ENCODE results near the gene IZUMO1. TPM values are rescaled to one million over a fixed set of nuclear protein-coding genes. Genes with fewer than 3 reads are reported as not detected.

The IZUMO1 gene
- total and polyA plus RNA-seq, 2 of the 13 experiments (the other 11 are each of a cell fraction or from before 2014, with no cell fraction given) = 0.07 to 0.22 TPM

- TF ChIP-seq THAP9 (CRISPR knock-in tag; IDR thresholded peaks at IDR 0.05; ENCODE audit: borderline replicate concordance) = no peak
- no peak for TF ChIP-seq TOE1 (CRISPR knock-in tag; IDR thresholded peaks at IDR 0.05)
- no peak for TF ChIP-seq ZNF766 (CRISPR knock-in tag; IDR thresholded peaks at IDR 0.05; ENCODE audit: borderline replicate concordance)
- no peak for TF ChIP-seq ZNF34 (CRISPR knock-in tag; IDR thresholded peaks at IDR 0.05; ENCODE audit: borderline replicate concordance)
- peak; percentile 36; the same call in 1 of the 2 replicates for TF ChIP-seq CEBPG (CRISPR knock-in tag; IDR thresholded peaks at IDR 0.05)
- TF ChIP-seq GATAD2A (CRISPR knock-in tag; IDR thresholded peaks at IDR 0.05) = peak; percentile 53; the same call in 1 of the 2 replicates
- TF ChIP-seq ZNF746 (CRISPR knock-in tag; IDR thresholded peaks at IDR 0.05) = no peak
- no peak for TF ChIP-seq ZBED4 (CRISPR knock-in tag; IDR thresholded peaks at IDR 0.05; ENCODE audit: borderline replicate concordance)
- TF ChIP-seq RARA (CRISPR knock-in tag; IDR thresholded peaks at IDR 0.05) = peak; percentile 97
- no peak for TF ChIP-seq RNF2 (conservative IDR thresholded peaks at IDR 0.05; ENCODE audit: low read depth)
- TF ChIP-seq ZNF780A (CRISPR knock-in tag; IDR thresholded peaks at IDR 0.05) = no peak
- TF ChIP-seq MAF1 (CRISPR knock-in tag; IDR thresholded peaks at IDR 0.05; ENCODE audit: borderline replicate concordance) = no peak
- TF ChIP-seq MTA1 (CRISPR knock-in tag; IDR thresholded peaks at IDR 0.05; ENCODE audit: borderline replicate concordance) = no peak
- no peak for TF ChIP-seq HOXA5 (CRISPR knock-in tag; IDR thresholded peaks at IDR 0.05)
- TF ChIP-seq ZFP36L1 (CRISPR knock-in tag; IDR thresholded peaks at IDR 0.05) = no peak
- TF ChIP-seq MZF1 (CRISPR knock-in tag; IDR thresholded peaks at IDR 0.05; ENCODE audit: borderline replicate concordance) = no peak
- TF ChIP-seq RAD51 (IDR thresholded peaks at IDR 0.05; ENCODE audit: borderline replicate concordance) = peak; percentile 62; the same call in 1 of the 2 replicates
- no peak for TF ChIP-seq NCOA5 (CRISPR knock-in tag; IDR thresholded peaks at IDR 0.05)
- TF ChIP-seq ZNF737 (CRISPR knock-in tag; IDR thresholded peaks at IDR 0.05; ENCODE audit: borderline replicate concordance) = no peak
- no peak for TF ChIP-seq MYC (CRISPR knock-in tag; IDR thresholded peaks at IDR 0.05; ENCODE audit: borderline replicate concordance)
- TF ChIP-seq PRDM15 (CRISPR knock-in tag; IDR thresholded peaks at IDR 0.05) = no peak
- TF ChIP-seq KLF16 (CRISPR knock-in tag; IDR thresholded peaks at IDR 0.05) = no peak
These were observed 25.8 kb upstream of the IZUMO1 start (continued) for GRCh38 chr19:48772503-48772953.

Measured in HepG2 (cell line).